Activated B cell treated with CpG ODN at 0.5 μM for 24 hours (primary cell): ENCODE results near the gene EPB41L1. TPM values are rescaled to one million over a fixed set of nuclear protein-coding genes. Genes with fewer than 3 reads are reported as not detected.

Experiments used
- ATAC-seq: fragments of 200-7000 bp; cut with Tn5 transposase; one replicate; pipeline ENCODE4 v1.10.0; 2021; ENCODE audit warnings: low read depth, mild to moderate bottlenecking, moderate library complexity
- CTCF ChIA-PET: fragments of 350-600 bp; sonication (Branson Sonifier 250); formaldehyde crosslinking; loops from one replicate; lab custom pipeline; 2021; ENCODE audit warnings: antibody characterized with exemption; lab: Charles Lee
- POLR2A ChIA-PET: fragments of 350-600 bp; sonication (Branson Sonifier 250); formaldehyde crosslinking; loops from one replicate; lab custom pipeline; 2021; ENCODE audit warnings: antibody characterized with exemption; lab: Charles Lee
- DNase-seq: peaks from one replicate; pipeline ENCODE4 v3.0.0; 2022
- H3K27ac Mint-ChIP-seq: one replicate; pipeline ENCODE4 v1.8.0; 2020; ENCODE audit warnings: mixed read lengths
- H3K27me3 Mint-ChIP-seq: one replicate; pipeline ENCODE4 v1.8.0; 2021; ENCODE audit warnings: mixed read lengths
- H3K36me3 Mint-ChIP-seq: one replicate; pipeline ENCODE4 v1.8.0; 2021; ENCODE audit warnings: low read depth, mixed read lengths
- H3K4me1 Mint-ChIP-seq: one replicate; pipeline ENCODE4 v1.8.0; 2021; ENCODE audit warnings: mixed read lengths
- H3K4me3 Mint-ChIP-seq: one replicate; pipeline ENCODE4 v1.8.0; 2020; ENCODE audit warnings: mild to moderate bottlenecking, mixed read lengths
- H3K9me3 Mint-ChIP-seq: one replicate; pipeline ENCODE4 v1.8.0; 2020; ENCODE audit warnings: mixed read lengths
- CTCF ChIP-seq: fragments of 200-600 bp; IDR thresholded peaks from one replicate; pipeline ENCODE4 v1.8.0; 2022; ENCODE audit warnings: antibody characterized with exemption, mild to moderate bottlenecking
- intact Hi-C: fragments of 100-400 bp; cut with micrococcal nuclease; formaldehyde crosslinking; loops from one replicate; pipeline ENCODE4 v1.15.1; 2024
- total RNA-seq: library from RNA; stranded (reverse); gene quantifications from 2 replicates; pipeline ENCODE4 v1.2.3, GENCODE V29; 2022

EPB41L1 gene
- total RNA-seq, 1 donor from 2014 or later = 0.64 TPM

- ATAC-seq = no peak
- no peak for TF ChIP-seq CTCF
- no peak overlapping the region for H3K27ac Mint-ChIP-seq
- ChIA-PET POLR2A (no interaction called here), CTCF (interaction anchor here (2.9 kb wide), 1 partner anchor 167 kb away, joined by 11 read pairs; no protein-coding TSS in a partner anchor)
- intact Hi-C loops = no loop called here
- H3K4me3 Mint-ChIP-seq = no peak overlapping the region
- no peaks in the 10 kb centered on the region for H3K36me3 Mint-ChIP-seq
- no peak for DNase-seq
- H3K4me1 Mint-ChIP-seq = no peaks in the 10 kb centered on the region
- H3K9me3 Mint-ChIP-seq = no peaks in the 10 kb centered on the region
- H3K27me3 Mint-ChIP-seq = peaks cover 11% of the 10 kb centered on the region
Observed at GRCh38 chr20:36271639-36272546, 117.4 kb downstream of the EPB41L1 start.

- intact Hi-C loops = loop anchor here (1.0 kb wide), 1 partner anchor 167 kb away; no protein-coding TSS in a partner anchor
- CTCF ChIA-PET = interaction anchor here (1.4 to 2.9 kb wide), 3 partner anchors 166 to 647 kb away, joined by 4 to 11 read pairs (median 5); no protein-coding TSS in a partner anchor
- H3K27ac Mint-ChIP-seq = no peak overlapping the region
Observed at GRCh38 chr20:36272547-36273220, 118.1 kb downstream of the EPB41L1 start.

GRCh38 chr20:36273414-36274180 is 119.1 kb downstream of the EPB41L1 start:
- peaks cover 18% of the 10 kb centered on the region for H3K27me3 Mint-ChIP-seq
- TF ChIP-seq CTCF = no peak
- intact Hi-C loops = loop anchor here (1.0 kb wide), 1 partner anchor 166 kb away; no protein-coding TSS in a partner anchor
- H3K36me3 Mint-ChIP-seq = no peaks in the 10 kb centered on the region
- H3K4me3 Mint-ChIP-seq = no peak overlapping the region
- CTCF ChIA-PET = interaction anchor here (1.2 to 2.9 kb wide), 4 partner anchors 165 to 646 kb away, joined by 3 to 11 read pairs (median 4); no protein-coding TSS in a partner anchor
- H3K9me3 Mint-ChIP-seq = no peaks in the 10 kb centered on the region
- POLR2A ChIA-PET = interaction anchor here (1.1 kb wide), 1 partner anchor 166 kb away, joined by 3 read pairs; no protein-coding TSS in a partner anchor
- DNase-seq (no peak), ATAC-seq (no peak)
- no peaks in the 10 kb centered on the region for H3K4me1 Mint-ChIP-seq
- H3K27ac Mint-ChIP-seq = no peak overlapping the region

More at GRCh38 chr20:36272547-36273220, 118.1 kb downstream of the EPB41L1 start:
- TF ChIP-seq CTCF = no peak
- Mint-ChIP-seq H3K27me3 (peaks cover 11% of the 10 kb centered on the region), H3K36me3 (no peaks in the 10 kb centered on the region), H3K4me1 (no peaks in the 10 kb centered on the region), H3K9me3 (no peaks in the 10 kb centered on the region), H3K4me3 (no peak overlapping the region)
- POLR2A ChIA-PET = no interaction called here
- ATAC-seq (no peak), DNase-seq (no peak)

- Mint-ChIP-seq H3K27ac (no peak overlapping the region), H3K4me3 (no peak overlapping the region), H3K36me3 (no peaks in the 10 kb centered on the region), H3K9me3 (no peaks in the 10 kb centered on the region), H3K27me3 (peaks cover 18% of the 10 kb centered on the region), H3K4me1 (no peaks in the 10 kb centered on the region)
- intact Hi-C loops = no loop called here
- DNase-seq (no peak), ATAC-seq (no peak)
- POLR2A ChIA-PET = interaction anchor here (1.1 kb wide), 1 partner anchor 165 kb away, joined by 3 read pairs; no protein-coding TSS in a partner anchor
- CTCF ChIA-PET = interaction anchor here (1.2 to 2.9 kb wide), 4 partner anchors 165 to 645 kb away, joined by 3 to 11 read pairs (median 4); no protein-coding TSS in a partner anchor
- TF ChIP-seq CTCF = no peak
Observed at GRCh38 chr20:36274181-36274841, 119.8 kb downstream of the EPB41L1 start.
